Calu3 (cell line): ENCODE data around the gene CYTL1. TPM values are rescaled to one million over a fixed set of nuclear protein-coding genes. Genes with fewer than 3 reads are reported as not detected.

ENCODE experiments used
- BruUV-seq: library from RNA; stranded (reverse); fragments of 400-500 nt; replicated peaks from 2 replicates; lab custom pipeline; 2021; lab: Mats Ljungman, UMichigan
- CTCF ChIA-PET: fragments of 300-600 bp; sonication (Branson Sonifier 250); formaldehyde crosslinking; loops from one replicate; lab custom pipeline; 2022; ENCODE audit warnings: antibody characterized with exemption; lab: Charles Lee
- DNase-seq: peaks from one replicate; pipeline ENCODE4 v3.0.0; 2022
- H3K27ac Mint-ChIP-seq: one replicate; pipeline ENCODE4 v1.8.0; 2022; ENCODE audit warnings: mixed read lengths; ENCODE audit not compliant: unreplicated experiment
- H3K27me3 Mint-ChIP-seq: one replicate; pipeline ENCODE4 v1.8.0; 2022; ENCODE audit warnings: mixed read lengths; ENCODE audit not compliant: unreplicated experiment
- H3K36me3 Mint-ChIP-seq: one replicate; pipeline ENCODE4 v1.8.0; 2022; ENCODE audit warnings: mild to moderate bottlenecking, moderate library complexity, mixed read lengths; ENCODE audit not compliant: insufficient read depth, unreplicated experiment
- H3K4me1 Mint-ChIP-seq: one replicate; pipeline ENCODE4 v1.8.0; 2022; ENCODE audit warnings: mild to moderate bottlenecking, low read depth, mixed read lengths; ENCODE audit not compliant: unreplicated experiment
- H3K4me3 Mint-ChIP-seq: one replicate; pipeline ENCODE4 v1.8.0; 2022; ENCODE audit warnings: mild to moderate bottlenecking, low read depth, moderate library complexity, mixed read lengths; ENCODE audit not compliant: unreplicated experiment
- H3K9me3 Mint-ChIP-seq: one replicate; pipeline ENCODE4 v1.8.0; 2022; ENCODE audit warnings: low read depth, mixed read lengths; ENCODE audit not compliant: unreplicated experiment
- CTCF ChIP-seq: fragments of 200-600 bp; IDR thresholded peaks from one replicate; pipeline ENCODE4 v1.8.0; 2022; ENCODE audit warnings: antibody characterized with exemption; ENCODE audit not compliant: unreplicated experiment
- intact Hi-C: fragments of 100-400 bp; cut with micrococcal nuclease; formaldehyde crosslinking; loops from one replicate; pipeline ENCODE4 v1.10.0; 2022; ENCODE audit not compliant: unreplicated experiment
- total RNA-seq: library from RNA; stranded (reverse); gene quantifications from 2 replicates; pipeline ENCODE4 v1.2.3, GENCODE V29; 2022

The CYTL1 gene
- total RNA-seq, 1 experiment from 2014 or later, result not detected

- CTCF ChIA-PET, result interaction anchor here (0.7 kb wide), 1 partner anchor 15 kb away, joined by 8 read pairs; no protein-coding TSS in a partner anchor
- H3K27me3 Mint-ChIP-seq, result no peaks in the 10 kb centered on the region
- BruUV-seq, result no TSS peak
- peaks cover 5% of the 10 kb centered on the region for H3K9me3 Mint-ChIP-seq
- H3K4me3 Mint-ChIP-seq, result no peak overlapping the region
- no peaks in the 10 kb centered on the region for H3K36me3 Mint-ChIP-seq
- TF ChIP-seq CTCF, result no peak
- H3K27ac Mint-ChIP-seq, result no peak overlapping the region
- intact Hi-C loops, result no loop called here
- DNase-seq, result no peak
- H3K4me1 Mint-ChIP-seq, result no peaks in the 10 kb centered on the region
Measured at GRCh38 chr4:5043579-5043978, 24.3 kb upstream of the CYTL1 start.

GRCh38 chr4:5041699-5042098 lies 22.4 kb upstream of the CYTL1 start:
- Mint-ChIP-seq H3K4me1 (no peaks in the 10 kb centered on the region), H3K9me3 (peaks cover 5% of the 10 kb centered on the region), H3K27me3 (no peaks in the 10 kb centered on the region), H3K4me3 (no peak overlapping the region), H3K36me3 (no peaks in the 10 kb centered on the region), H3K27ac (no peak overlapping the region)
- no peak for DNase-seq
- no TSS peak for BruUV-seq
- intact Hi-C loops, result no loop called here
- TF ChIP-seq CTCF, result no peak
- CTCF ChIA-PET, result no interaction called here

GRCh38 chr4:5040856-5041620 lies 21.8 kb upstream of the CYTL1 start:
- Mint-ChIP-seq H3K36me3 (no peaks in the 10 kb centered on the region), H3K4me1 (no peaks in the 10 kb centered on the region), H3K4me3 (no peak overlapping the region), H3K27me3 (no peaks in the 10 kb centered on the region), H3K9me3 (peaks cover 5% of the 10 kb centered on the region), H3K27ac (no peak overlapping the region)
- CTCF ChIA-PET, result interaction anchor here (0.5 kb wide), 1 partner anchor 543 kb away, joined by 7 read pairs; no protein-coding TSS in a partner anchor
- no peak for TF ChIP-seq CTCF
- no TSS peak for BruUV-seq
- intact Hi-C loops, result no loop called here
- DNase-seq, result no peak

GRCh38 chr4:5039800-5040199 lies 20.5 kb upstream of the CYTL1 start:
- Mint-ChIP-seq H3K4me1 (no peaks in the 10 kb centered on the region), H3K9me3 (peaks cover 2% of the 10 kb centered on the region), H3K36me3 (no peaks in the 10 kb centered on the region), H3K27ac (no peak overlapping the region), H3K27me3 (no peaks in the 10 kb centered on the region), H3K4me3 (no peak overlapping the region)
- CTCF ChIA-PET, result no interaction called here
- BruUV-seq, result no TSS peak
- no peak for DNase-seq
- intact Hi-C loops, result no loop called here
- no peak for TF ChIP-seq CTCF
